WTC11 (cell line): ENCODE data around the gene UBASH3B.

Source experiments
- JUN ChIP-seq: sonication (generic); formaldehyde crosslinking; IDR thresholded peaks from 2 replicates; pipeline ENCODE4 v1.8.0; 2023; ENCODE audit warnings: mild to moderate bottlenecking, missing genetic modification reagents
- TF ChIP-seq, protein P1 (sequence below): fragments of 200-600 bp; IDR thresholded peaks from 2 replicates; pipeline ENCODE4 v1.8.0; 2022; ENCODE audit warnings: antibody characterized with exemption

GRCh38 chr11:122823564-122823963 is 168.0 kb downstream of the UBASH3B start:
- TF ChIP-seq, protein P1, sequence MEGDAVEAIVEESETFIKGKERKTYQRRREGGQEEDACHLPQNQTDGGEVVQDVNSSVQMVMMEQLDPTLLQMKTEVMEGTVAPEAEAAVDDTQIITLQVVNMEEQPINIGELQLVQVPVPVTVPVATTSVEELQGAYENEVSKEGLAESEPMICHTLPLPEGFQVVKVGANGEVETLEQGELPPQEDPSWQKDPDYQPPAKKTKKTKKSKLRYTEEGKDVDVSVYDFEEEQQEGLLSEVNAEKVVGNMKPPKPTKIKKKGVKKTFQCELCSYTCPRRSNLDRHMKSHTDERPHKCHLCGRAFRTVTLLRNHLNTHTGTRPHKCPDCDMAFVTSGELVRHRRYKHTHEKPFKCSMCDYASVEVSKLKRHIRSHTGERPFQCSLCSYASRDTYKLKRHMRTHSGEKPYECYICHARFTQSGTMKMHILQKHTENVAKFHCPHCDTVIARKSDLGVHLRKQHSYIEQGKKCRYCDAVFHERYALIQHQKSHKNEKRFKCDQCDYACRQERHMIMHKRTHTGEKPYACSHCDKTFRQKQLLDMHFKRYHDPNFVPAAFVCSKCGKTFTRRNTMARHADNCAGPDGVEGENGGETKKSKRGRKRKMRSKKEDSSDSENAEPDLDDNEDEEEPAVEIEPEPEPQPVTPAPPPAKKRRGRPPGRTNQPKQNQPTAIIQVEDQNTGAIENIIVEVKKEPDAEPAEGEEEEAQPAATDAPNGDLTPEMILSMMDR, result no peak
- TF ChIP-seq JUN (CRISPR knock-in tag), result no peak
